ENCODE data around the gene UBE2I.

Gene UBE2I

GRCh38 chr16:1342526-1343427, 33.3 kb downstream of the UBE2I start:
- DNase-seq (ENCODE audit: low read depth in 2 of 2), result peak; percentile 84 to 89

DNA sequence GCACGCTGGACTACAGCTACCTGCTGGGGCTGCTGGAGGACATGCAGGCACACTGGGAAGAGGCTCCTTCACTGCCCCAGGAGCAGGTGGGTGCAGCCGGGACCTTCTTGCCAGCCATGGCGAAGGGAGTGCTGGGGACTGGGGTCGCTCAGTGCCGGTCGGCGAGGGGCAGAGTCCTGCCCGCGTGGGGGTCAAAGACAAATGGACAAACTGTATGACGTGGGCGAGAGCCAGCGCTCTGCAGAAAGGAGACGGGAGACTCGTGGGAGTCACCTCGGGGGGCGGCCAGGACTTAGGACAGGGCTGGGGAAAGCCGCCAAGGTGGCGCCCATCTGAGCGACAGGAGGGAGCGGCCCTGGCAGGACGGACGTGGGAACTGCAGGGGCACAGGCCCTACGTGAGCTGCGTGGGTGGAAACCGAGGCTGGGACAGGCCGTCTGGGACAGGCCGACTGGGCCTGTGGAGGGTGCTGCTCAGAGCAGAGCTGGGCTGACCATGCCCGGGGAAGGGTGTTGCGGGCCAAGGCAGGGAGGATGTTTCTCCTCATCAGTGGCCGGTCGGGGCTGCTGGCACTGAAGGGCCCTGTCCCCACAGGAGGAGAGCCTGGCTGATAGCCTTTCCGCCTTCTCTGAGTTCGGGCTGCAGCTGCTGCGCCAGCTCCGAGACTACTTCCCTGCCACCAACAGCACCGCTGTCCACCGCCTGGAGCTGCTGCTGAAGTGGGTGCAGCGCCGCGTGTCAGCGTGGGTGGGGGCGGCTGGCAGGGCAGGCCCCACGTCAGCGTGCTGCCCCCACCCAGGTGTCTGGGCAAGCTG, 34.2 kb downstream of the UBE2I start:
- DNase-seq (ENCODE audit: low read depth in 2 of 2), result no peak

- DNase-seq (ENCODE audit: low read depth in 2 of 2), result no peak
Measured at GRCh38 chr16:1344499-1344898, 35.1 kb downstream of the UBE2I start.

DNA sequence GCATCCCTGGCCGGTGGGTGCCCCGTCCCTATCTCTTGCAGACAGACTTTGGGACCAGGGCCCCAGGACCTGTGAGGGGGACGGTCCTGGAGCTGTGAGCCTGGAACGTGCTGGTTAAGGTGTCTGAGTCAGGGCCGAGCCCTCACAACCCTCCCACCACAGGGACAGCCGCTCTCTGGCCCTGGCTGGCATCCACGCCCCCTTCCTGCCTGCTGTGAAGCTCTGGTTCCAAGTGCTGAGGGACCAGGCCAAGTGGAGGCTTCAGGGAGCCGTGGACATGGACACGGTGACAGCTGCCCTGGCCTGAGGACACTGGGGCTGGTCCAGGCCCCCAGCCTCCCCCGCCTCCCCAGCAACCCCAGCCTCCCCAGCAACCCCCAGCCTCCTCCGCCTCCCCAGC, 35.7 kb downstream of the UBE2I start:
- no peak for DNase-seq (ENCODE audit: low read depth in 2 of 2)

- DNase-seq (ENCODE audit: low read depth in 2 of 2), result no peak
Measured at GRCh38 chr16:1345651-1346421, 36.4 kb downstream of the UBE2I start.

DNA sequence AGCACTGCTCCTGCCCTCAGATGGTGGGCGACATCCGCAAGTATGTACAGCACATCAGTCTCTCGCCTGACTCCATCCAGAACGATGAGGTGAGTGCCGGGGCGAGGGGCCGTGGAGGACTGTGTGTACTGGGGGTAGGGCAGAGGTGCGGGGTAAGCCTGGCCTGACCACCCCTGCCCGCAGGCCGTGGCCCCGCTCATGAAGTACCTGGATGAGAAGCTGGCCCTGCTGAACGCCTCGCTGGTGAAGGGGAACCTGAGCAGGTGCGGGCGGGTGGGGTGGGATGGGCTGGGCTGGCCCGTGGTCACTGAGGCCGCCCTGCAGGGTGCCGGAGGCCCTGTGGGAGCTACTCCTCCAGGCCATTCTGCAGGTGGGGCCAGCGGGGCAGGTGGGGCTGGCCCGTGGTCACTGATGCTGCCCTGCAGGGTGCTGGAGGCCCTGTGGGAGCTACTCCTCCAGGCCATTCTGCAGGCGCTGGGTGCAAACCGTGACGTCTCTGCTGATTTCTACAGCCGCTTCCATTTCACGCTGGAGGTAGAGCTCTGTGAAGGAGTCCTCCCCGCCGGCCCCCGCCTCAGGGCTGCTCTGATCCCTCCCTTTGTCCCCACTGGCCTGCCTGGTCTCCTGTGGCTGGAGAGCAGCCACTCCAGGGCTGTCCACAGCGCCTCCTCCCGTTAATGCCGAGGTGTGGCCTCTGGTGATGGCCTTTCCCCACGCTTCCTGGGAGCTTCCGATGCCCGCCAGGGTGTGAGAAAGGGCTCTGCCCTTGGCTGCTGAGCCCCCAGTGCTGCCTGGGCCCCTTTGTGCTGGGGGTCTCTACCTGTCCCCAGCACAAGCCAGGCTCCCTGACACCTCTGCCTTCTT, 37.2 kb downstream of the UBE2I start:
- no peak for DNase-seq (ENCODE audit: low read depth in 2 of 2)

DNA sequence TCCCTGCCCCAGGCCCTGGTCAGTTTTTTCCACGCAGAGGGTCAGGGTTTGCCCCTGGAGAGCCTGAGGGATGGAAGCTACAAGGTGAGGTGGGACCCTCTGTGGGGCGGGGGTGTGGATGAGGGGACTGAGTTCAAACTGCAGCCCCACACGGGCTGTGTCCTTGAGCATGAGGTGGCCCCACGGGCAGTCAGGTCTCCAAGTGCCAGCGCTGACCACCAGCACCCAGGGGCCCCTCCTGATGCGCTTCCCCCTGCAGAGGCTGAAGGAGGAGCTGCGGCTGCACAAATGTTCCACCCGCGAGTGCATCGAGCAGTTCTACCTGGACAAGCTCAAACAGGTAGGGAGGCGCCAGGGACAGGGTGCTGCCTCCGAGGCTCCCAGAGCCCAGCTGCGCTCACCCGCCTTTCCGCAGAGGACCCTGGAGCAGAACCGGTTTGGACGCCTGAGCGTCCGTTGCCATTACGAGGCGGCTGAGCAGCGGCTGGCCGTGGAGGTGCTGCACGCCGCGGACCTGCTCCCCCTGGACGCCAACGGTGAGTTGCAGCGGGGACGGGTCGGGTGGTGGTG, 37.9 kb downstream of the UBE2I start:
- DNase-seq (ENCODE audit: low read depth in 2 of 2), result no peak

DNA sequence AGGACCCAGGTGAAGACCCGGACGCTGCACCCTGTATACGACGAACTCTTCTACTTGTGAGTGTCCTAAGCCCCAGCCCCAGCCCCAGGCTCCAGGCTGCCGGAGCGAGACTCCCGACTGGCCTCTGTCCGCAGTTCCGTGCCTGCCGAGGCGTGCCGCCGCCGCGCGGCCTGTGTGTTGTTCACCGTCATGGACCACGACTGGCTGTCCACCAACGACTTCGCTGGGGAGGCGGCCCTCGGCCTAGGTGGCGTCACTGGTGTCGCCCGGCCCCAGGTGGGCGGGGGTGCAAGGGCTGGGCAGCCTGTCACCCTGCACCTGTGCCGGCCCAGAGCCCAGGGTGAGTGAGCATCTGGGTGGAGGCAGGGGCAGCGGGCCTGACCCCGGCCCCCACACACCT, 38.5 kb downstream of the UBE2I start:
- no peak for DNase-seq (ENCODE audit: low read depth in 2 of 2)

GRCh38 chr16:1348441-1348840, 39.0 kb downstream of the UBE2I start:
- DNase-seq (ENCODE audit: low read depth in 2 of 2), result no peak

GRCh38 chr16:1348926-1349325, 39.5 kb downstream of the UBE2I start:
- DNase-seq (ENCODE audit: low read depth in 2 of 2), result no peak

DNA sequence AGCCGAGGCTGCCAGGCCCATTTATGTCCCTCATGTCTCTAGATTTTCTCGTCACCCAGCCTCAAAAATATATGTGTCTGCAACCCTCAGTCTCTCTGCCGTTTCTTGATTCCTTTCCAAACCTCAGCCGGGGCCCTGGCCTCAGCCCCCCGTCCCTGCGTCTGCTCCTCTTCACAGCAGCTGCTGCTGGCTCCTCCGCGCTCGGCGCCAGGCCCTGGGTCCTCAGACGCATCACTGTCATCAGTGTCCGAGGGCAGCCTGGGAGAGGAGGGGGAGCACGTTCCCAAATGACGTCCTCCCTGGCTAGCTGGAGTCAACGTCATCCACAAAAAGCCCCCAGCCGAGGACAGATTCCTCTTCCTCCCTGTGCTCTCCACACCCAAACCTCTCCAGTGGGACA, 39.9 kb downstream of the UBE2I start:
- no peak for DNase-seq (ENCODE audit: low read depth in 2 of 2)

- DNase-seq (ENCODE audit: low read depth in 2 of 2), result no peak
Measured at GRCh38 chr16:1349951-1350350, 40.5 kb downstream of the UBE2I start.

GRCh38 chr16:1350691-1351090, 41.3 kb downstream of the UBE2I start:
- no peak for DNase-seq (ENCODE audit: low read depth in 2 of 2)

GRCh38 chr16:1351215-1351581, 41.8 kb downstream of the UBE2I start:
- no peak for DNase-seq (ENCODE audit: low read depth in 2 of 2)

DNA sequence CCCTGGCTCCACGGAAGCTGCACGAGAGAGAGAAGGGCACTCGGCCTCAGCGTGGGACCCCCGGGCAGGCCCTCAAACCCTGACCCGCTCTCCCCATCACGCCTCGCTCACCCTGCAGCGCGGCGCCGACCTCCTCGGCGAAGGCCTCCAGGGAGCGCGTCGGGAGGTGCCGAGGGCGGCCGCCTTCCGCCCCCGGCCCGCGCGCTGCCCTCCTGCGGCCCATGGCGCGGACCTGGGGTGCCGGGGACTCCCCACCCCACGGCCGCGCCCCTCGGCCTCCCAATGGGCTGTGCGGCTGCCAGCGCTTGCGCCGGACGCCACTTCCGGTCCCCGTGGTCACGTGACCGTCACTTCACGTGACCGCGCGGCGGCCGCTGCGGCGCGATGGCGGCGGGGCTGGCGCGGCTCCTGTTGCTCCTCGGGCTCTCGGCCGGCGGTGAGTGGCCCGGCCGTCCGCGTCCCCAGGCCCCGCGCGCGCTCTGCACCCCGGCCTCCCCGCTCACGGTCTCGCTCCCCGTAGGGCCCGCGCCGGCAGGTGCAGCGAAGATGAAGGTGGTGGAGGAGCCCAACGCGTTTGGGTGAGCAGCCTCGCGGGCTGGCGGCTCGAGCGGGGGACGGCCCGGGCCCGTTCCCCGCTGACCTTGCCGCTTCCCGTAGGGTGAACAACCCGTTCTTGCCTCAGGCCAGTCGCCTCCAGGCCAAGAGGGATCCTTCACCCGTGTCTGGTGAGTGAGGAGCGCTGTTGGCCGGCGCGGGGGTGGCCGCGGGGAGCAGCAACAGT, 42.3 kb downstream of the UBE2I start, which contains the start of the genes GNPTG and TSR3:
Gene GNPTG, plus strand, starts transcription at position 350 of the 781 bp plus-strand sequence. Its CDS starts 35 bp downstream, at position 385.
Gene TSR3, minus strand, starts transcription at position 297 of the 781 bp plus-strand sequence. Its CDS starts 74 bp downstream, at position 223.
- peak; percentile 83 to 85 for DNase-seq (ENCODE audit: low read depth in 2 of 2)

- no peak for DNase-seq (ENCODE audit: low read depth in 2 of 2)
Measured at GRCh38 chr16:1354815-1355540, 45.5 kb downstream of the UBE2I start.

- no peak for DNase-seq (ENCODE audit: low read depth in 2 of 2)
Measured at GRCh38 chr16:1355591-1355990, 46.2 kb downstream of the UBE2I start.

DNA sequence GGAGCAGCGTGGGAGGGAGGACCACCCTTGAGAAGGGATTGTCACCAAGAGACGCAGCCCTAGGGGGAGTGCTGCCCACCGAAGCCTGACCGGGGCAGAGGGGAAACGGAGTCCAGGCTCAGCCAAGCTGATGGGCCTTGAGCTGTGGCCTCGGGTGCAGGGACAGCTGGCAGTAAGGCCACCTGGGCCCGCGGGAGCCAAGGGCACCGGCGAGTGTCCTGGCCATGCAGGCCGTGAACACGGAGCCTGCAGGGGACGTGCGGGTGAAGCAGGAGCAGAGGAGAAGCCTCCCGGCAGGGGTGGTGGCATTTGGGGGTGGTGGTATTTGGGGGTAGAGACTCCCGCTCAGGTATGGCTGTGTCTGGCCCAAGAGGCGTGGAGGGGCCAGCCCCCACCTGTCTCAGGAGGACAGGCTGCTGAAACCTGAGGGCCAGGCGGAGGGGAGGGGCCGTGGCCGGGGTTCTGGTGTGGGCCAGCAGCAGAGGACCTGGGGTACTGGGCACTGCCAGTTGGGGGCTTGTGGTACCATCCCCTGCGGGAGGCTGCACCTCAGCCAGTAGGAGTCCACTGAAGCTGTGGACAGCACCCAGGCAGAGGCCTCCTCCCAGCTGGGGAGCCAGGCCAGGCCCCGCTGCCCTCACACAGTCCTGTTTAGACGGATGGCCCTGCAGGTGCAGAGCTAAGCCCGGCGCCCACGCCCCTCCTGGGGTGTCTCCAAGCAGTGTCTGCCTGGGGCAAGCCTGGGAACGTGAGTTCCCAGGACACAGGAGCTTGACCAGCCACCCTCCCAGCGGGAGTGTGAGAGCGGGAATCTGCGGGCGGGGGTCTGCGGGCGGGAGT, 46.8 kb downstream of the UBE2I start:
- no peak for DNase-seq (ENCODE audit: low read depth in 2 of 2)
